Left colon (tissue), 2 donors: ENCODE data around the gene PLEK2. TPM values are rescaled to one million over a fixed set of nuclear protein-coding genes. Genes with fewer than 3 reads are reported as not detected.
"Not testable (repeated sequence)": the region's sequence is repeated elsewhere in the genome, so short reads cannot be mapped to it uniquely, and the experiment has no call there.

Experiments
- ATAC-seq: fragments of 200-7000 bp; cut with Tn5 transposase; one replicate; pipeline ENCODE4 v1.9.1; 2020; ENCODE audit warnings: mild to moderate bottlenecking, moderate library complexity
- DNase-seq, 2 donors: peaks; one replicate each; pipeline ENCODE4 v3.0.0-alpha.2; 2020
- intact Hi-C, 2 donors: fragments of 100-400 bp; cut with DNase I in 1 of 2; cut with micrococcal nuclease in 1 of 2; formaldehyde crosslinking; loops; one replicate each; pipeline versions ENCODE4 v1.11.2 to v1.14.0; 2022; cut with DNase I, micrococcal nuclease
- long read RNA-seq: library from polyadenylated mRNA; unstranded; transcript quantifications from one replicate; pipeline ENCODE4 v2.0.0, GENCODE V29; 2021
- total RNA-seq, 2 donors: library from RNA; stranded (reverse); fragmentation: NEBNext Ultra II Directional; extraction: Animal tissue kit (Norgen Biotek cat#: 25700); gene quantifications; one replicate each; pipeline ENCODE4 v1.2.1, GENCODE V29; 2021
- donor health status: DM: no; HTN: no; CAD: no.
- donor health status: DM: yes; HTN: yes; CAD: no.

PLEK2 gene
- total RNA-seq = 10 to 100 TPM; 41.7 to 52.2 TPM
- long read RNA-seq, transcript PLEK2-201 (9 exons, 1,549 nt) = major isoform, 112 of 142 reads
- long read RNA-seq, partial matches to known transcripts = 7 of 142 reads
- long read RNA-seq, other reads (novel, unspliced or antisense) = 23 of 142 reads

- intact Hi-C loops = no loop called here
- DNase-seq (peak; percentile 88 to 91), ATAC-seq (peak; percentile 80)
Observed at GRCh38 chr14:67411820-67412421, at the start of gene PLEK2. Gene PLEK2 (minus strand): TSS chr14:67412165. CDS start chr14:67412059, 106 bp downstream.

GRCh38 chr14:67461341-67461985 is 49.5 kb upstream of the PLEK2 start:
- intact Hi-C loops = no loop called here
- DNase-seq (no peak), ATAC-seq (peak; percentile 64)

- ATAC-seq (no peak), DNase-seq (no peak)
Observed at GRCh38 chr14:67459336-67459735, 47.4 kb upstream of the PLEK2 start.

GRCh38 chr14:67457782-67458181 is 45.8 kb upstream of the PLEK2 start:
- no peak for DNase-seq
- intact Hi-C loops = no loop called here
- peak; percentile 50 for ATAC-seq

More at GRCh38 chr14:67459336-67459735, 47.4 kb upstream of the PLEK2 start:
- intact Hi-C loops = no loop called here

GRCh38 chr14:67456732-67457131 is 44.8 kb upstream of the PLEK2 start:
- no peak for DNase-seq
- intact Hi-C loops = no loop called here
- no peak for ATAC-seq

GRCh38 chr14:67453575-67454300 is 41.8 kb upstream of the PLEK2 start:
- intact Hi-C loops = no loop called here
- ATAC-seq (no peak), DNase-seq (no peak)

GRCh38 chr14:67451667-67452066 is 39.7 kb upstream of the PLEK2 start:
- intact Hi-C loops, DNase-seq: not testable (repeated sequence)
- ATAC-seq = peak; percentile 8

- no peak for ATAC-seq
- no peak for DNase-seq
- intact Hi-C loops = no loop called here
Observed at GRCh38 chr14:67449096-67449495, 37.1 kb upstream of the PLEK2 start.

- DNase-seq (no peak), ATAC-seq (peak; percentile 70)
- intact Hi-C loops = no loop called here
Observed at GRCh38 chr14:67447033-67447381, 35.0 kb upstream of the PLEK2 start.

- peak; percentile 59 for ATAC-seq
- intact Hi-C loops = no loop called here
- DNase-seq = no peak
Observed at GRCh38 chr14:67446371-67447032, 34.5 kb upstream of the PLEK2 start.

GRCh38 chr14:67444395-67444794 is 32.4 kb upstream of the PLEK2 start:
- intact Hi-C loops = no loop called here
- ATAC-seq (peak; percentile 8), DNase-seq (peak in 1 of 2 donors; percentile 4)

GRCh38 chr14:67442139-67442906 is 30.4 kb upstream of the PLEK2 start:
- intact Hi-C loops = no loop called here
- peak in 1 of 2 donors; percentile 12 for DNase-seq
- ATAC-seq = peak; percentile 18

GRCh38 chr14:67441672-67442071 is 29.7 kb upstream of the PLEK2 start:
- intact Hi-C loops = no loop called here
- DNase-seq (peak in 1 of 2 donors; percentile 12), ATAC-seq (no peak)

- peak in 1 of 2 donors; percentile 16 for DNase-seq
- intact Hi-C loops = no loop called here
- no peak for ATAC-seq
Observed at GRCh38 chr14:67441256-67441655, 29.3 kb upstream of the PLEK2 start.

- intact Hi-C loops = no loop called here
- ATAC-seq = peak; percentile 84
- peak; percentile 44 to 49 for DNase-seq
Observed at GRCh38 chr14:67440513-67440912, 28.5 kb upstream of the PLEK2 start.

GRCh38 chr14:67438969-67439368 is 27.0 kb upstream of the PLEK2 start:
- DNase-seq = no peak
- intact Hi-C loops = no loop called here

GRCh38 chr14:67436006-67436866 is 24.3 kb upstream of the PLEK2 start:
- ATAC-seq = peak; percentile 19
- DNase-seq = peak in 1 of 2 donors; percentile 25
- intact Hi-C loops = no loop called here

More at GRCh38 chr14:67438969-67439368, 27.0 kb upstream of the PLEK2 start:
- no peak for ATAC-seq

- DNase-seq (no peak), ATAC-seq (no peak)
- intact Hi-C loops = no loop called here
Observed at GRCh38 chr14:67435603-67436002, 23.6 kb upstream of the PLEK2 start.
